ENCODE results near the gene PSME1. TPM values are rescaled to one million over a fixed set of nuclear protein-coding genes. Genes with fewer than 3 reads are reported as not detected.

Gene PSME1
- total and polyA plus RNA-seq, 2 experiments from 2014 or later, result 61.1 to 215 TPM

DNA sequence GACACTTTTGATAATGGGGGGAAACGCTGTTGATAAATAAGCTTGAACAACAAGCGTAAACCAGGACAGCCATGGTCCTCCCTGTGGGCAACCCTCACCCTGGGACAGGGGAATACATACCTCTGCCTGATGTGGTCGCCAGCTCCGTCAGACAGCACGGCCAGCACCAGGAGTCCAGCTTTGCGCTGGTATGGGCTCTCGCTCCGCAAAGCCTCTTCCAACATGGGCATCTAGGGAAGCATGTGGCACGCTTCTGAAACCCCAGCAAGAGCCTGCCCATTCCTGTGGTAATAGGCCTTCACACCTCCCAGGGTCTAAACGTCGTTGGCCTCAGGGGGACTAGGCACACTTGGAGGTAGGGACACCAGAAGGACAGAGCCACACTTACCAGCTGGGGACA is 49.7 kb downstream of the PSME1 start:
- TF ChIP-seq STAT1 (IDR thresholded peaks at IDR 0.05; ENCODE audit: unreplicated experiment) (no peak), JUNB (IDR thresholded peaks at IDR 0.05; ENCODE audit: unreplicated experiment) (no peak), EZH2phosphoT487 (IDR thresholded peaks at IDR 0.05; ENCODE audit: unreplicated experiment) (no peak), ZNF114 (CRISPR knock-in tag; IDR thresholded peaks at IDR 0.05) (no peak), POLR2AphosphoS5 (IDR thresholded peaks at IDR 0.05; ENCODE audit: low read depth) (no peak), EZH2 (IDR thresholded peaks at IDR 0.05; ENCODE audit: low read depth, unreplicated experiment) (no peak), ZNF331 (CRISPR knock-in tag; IDR thresholded peaks at IDR 0.05; ENCODE audit: low read depth) (no peak), CREB1 (CRISPR knock-in tag; IDR thresholded peaks at IDR 0.05; ENCODE audit: low read depth) (no peak), NANOG (IDR thresholded peaks at IDR 0.05; ENCODE audit: borderline replicate concordance) (no peak)
- TF ChIP-seq, protein P1, sequence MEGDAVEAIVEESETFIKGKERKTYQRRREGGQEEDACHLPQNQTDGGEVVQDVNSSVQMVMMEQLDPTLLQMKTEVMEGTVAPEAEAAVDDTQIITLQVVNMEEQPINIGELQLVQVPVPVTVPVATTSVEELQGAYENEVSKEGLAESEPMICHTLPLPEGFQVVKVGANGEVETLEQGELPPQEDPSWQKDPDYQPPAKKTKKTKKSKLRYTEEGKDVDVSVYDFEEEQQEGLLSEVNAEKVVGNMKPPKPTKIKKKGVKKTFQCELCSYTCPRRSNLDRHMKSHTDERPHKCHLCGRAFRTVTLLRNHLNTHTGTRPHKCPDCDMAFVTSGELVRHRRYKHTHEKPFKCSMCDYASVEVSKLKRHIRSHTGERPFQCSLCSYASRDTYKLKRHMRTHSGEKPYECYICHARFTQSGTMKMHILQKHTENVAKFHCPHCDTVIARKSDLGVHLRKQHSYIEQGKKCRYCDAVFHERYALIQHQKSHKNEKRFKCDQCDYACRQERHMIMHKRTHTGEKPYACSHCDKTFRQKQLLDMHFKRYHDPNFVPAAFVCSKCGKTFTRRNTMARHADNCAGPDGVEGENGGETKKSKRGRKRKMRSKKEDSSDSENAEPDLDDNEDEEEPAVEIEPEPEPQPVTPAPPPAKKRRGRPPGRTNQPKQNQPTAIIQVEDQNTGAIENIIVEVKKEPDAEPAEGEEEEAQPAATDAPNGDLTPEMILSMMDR (conservative IDR thresholded peaks at IDR 0.05; ENCODE audit: low read depth in 2 of 2), result no peak
- TF ChIP-seq, protein P2, sequence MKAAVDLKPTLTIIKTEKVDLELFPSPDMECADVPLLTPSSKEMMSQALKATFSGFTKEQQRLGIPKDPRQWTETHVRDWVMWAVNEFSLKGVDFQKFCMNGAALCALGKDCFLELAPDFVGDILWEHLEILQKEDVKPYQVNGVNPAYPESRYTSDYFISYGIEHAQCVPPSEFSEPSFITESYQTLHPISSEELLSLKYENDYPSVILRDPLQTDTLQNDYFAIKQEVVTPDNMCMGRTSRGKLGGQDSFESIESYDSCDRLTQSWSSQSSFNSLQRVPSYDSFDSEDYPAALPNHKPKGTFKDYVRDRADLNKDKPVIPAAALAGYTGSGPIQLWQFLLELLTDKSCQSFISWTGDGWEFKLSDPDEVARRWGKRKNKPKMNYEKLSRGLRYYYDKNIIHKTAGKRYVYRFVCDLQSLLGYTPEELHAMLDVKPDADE (IDR thresholded peaks at IDR 0.05), result no peak
- TF ChIP-seq, protein P3, sequence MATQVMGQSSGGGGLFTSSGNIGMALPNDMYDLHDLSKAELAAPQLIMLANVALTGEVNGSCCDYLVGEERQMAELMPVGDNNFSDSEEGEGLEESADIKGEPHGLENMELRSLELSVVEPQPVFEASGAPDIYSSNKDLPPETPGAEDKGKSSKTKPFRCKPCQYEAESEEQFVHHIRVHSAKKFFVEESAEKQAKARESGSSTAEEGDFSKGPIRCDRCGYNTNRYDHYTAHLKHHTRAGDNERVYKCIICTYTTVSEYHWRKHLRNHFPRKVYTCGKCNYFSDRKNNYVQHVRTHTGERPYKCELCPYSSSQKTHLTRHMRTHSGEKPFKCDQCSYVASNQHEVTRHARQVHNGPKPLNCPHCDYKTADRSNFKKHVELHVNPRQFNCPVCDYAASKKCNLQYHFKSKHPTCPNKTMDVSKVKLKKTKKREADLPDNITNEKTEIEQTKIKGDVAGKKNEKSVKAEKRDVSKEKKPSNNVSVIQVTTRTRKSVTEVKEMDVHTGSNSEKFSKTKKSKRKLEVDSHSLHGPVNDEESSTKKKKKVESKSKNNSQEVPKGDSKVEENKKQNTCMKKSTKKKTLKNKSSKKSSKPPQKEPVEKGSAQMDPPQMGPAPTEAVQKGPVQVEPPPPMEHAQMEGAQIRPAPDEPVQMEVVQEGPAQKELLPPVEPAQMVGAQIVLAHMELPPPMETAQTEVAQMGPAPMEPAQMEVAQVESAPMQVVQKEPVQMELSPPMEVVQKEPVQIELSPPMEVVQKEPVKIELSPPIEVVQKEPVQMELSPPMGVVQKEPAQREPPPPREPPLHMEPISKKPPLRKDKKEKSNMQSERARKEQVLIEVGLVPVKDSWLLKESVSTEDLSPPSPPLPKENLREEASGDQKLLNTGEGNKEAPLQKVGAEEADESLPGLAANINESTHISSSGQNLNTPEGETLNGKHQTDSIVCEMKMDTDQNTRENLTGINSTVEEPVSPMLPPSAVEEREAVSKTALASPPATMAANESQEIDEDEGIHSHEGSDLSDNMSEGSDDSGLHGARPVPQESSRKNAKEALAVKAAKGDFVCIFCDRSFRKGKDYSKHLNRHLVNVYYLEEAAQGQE (IDR thresholded peaks at IDR 0.05; ENCODE audit: unreplicated experiment), result no peak
- TF ChIP-seq, protein P4, sequence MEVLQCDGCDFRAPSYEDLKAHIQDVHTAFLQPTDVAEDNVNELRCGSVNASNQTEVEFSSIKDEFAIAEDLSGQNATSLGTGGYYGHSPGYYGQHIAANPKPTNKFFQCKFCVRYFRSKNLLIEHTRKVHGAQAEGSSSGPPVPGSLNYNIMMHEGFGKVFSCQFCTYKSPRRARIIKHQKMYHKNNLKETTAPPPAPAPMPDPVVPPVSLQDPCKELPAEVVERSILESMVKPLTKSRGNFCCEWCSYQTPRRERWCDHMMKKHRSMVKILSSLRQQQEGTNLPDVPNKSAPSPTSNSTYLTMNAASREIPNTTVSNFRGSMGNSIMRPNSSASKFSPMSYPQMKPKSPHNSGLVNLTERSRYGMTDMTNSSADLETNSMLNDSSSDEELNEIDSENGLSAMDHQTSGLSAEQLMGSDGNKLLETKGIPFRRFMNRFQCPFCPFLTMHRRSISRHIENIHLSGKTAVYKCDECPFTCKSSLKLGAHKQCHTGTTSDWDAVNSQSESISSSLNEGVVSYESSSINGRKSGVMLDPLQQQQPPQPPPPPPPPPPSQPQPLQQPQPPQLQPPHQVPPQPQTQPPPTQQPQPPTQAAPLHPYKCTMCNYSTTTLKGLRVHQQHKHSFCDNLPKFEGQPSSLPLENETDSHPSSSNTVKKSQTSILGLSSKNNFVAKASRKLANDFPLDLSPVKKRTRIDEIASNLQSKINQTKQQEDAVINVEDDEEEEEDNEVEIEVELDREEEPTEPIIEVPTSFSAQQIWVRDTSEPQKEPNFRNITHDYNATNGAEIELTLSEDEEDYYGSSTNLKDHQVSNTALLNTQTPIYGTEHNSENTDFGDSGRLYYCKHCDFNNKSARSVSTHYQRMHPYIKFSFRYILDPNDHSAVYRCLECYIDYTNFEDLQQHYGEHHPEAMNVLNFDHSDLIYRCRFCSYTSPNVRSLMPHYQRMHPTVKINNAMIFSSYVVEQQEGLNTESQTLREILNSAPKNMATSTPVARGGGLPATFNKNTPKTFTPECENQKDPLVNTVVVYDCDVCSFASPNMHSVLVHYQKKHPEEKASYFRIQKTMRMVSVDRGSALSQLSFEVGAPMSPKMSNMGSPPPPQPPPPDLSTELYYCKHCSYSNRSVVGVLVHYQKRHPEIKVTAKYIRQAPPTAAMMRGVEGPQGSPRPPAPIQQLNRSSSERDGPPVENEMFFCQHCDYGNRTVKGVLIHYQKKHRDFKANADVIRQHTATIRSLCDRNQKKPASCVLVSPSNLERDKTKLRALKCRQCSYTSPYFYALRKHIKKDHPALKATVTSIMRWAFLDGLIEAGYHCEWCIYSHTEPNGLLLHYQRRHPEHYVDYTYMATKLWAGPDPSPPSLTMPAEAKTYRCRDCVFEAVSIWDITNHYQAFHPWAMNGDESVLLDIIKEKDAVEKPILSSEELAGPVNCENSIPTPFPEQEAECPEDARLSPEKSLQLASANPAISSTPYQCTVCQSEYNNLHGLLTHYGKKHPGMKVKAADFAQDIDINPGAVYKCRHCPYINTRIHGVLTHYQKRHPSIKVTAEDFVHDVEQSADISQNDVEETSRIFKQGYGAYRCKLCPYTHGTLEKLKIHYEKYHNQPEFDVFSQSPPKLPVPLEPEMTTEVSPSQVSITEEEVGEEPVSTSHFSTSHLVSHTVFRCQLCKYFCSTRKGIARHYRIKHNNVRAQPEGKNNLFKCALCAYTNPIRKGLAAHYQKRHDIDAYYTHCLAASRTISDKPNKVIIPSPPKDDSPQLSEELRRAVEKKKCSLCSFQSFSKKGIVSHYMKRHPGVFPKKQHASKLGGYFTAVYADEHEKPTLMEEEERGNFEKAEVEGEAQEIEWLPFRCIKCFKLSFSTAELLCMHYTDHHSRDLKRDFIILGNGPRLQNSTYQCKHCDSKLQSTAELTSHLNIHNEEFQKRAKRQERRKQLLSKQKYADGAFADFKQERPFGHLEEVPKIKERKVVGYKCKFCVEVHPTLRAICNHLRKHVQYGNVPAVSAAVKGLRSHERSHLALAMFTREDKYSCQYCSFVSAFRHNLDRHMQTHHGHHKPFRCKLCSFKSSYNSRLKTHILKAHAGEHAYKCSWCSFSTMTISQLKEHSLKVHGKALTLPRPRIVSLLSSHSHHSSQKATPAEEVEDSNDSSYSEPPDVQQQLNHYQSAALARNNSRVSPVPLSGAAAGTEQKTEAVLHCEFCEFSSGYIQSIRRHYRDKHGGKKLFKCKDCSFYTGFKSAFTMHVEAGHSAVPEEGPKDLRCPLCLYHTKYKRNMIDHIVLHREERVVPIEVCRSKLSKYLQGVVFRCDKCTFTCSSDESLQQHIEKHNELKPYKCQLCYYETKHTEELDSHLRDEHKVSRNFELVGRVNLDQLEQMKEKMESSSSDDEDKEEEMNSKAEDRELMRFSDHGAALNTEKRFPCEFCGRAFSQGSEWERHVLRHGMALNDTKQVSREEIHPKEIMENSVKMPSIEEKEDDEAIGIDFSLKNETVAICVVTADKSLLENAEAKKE (CRISPR knock-in tag; IDR thresholded peaks at IDR 0.05), result no peak

More for the DNA sequence above, 49.7 kb downstream of the PSME1 start:
- Histone ChIP-seq H4K20me1 (replicated peaks; ENCODE audit: insufficient read depth) (peaks cover 6% of the 10 kb centered on the region), H3K4me3 (no peak overlapping the region), H3K9me2 (ENCODE audit: insufficient read depth) (no peaks in the 10 kb centered on the region), H3F3A (replicated peaks; ENCODE audit: low read depth) (no peaks in the 10 kb centered on the region; the same call in 1 of the 2 replicates), H3K27me3 (ENCODE audit: insufficient read depth) (no peaks in the 10 kb centered on the region), H3K27ac (ENCODE audit: low read depth) (no peak overlapping the region), H3K4me2 (no peak overlapping the region), H3K79me2 (replicated peaks; ENCODE audit: insufficient read depth) (peaks cover 13% of the 10 kb centered on the region; the same call in 1 of the 2 replicates), H3K4me1 (ENCODE audit: insufficient read depth) (peaks cover 10% of the 10 kb centered on the region), H3K36me3 (ENCODE audit: insufficient read depth) (no peaks in the 10 kb centered on the region; the same call in 1 of the 2 replicates), H2AFZ (no peak overlapping the region)
- DNase-seq (ENCODE audit: low spot score), result no peak
- Mint-ChIP-seq H3K4me3 (no peak overlapping the region), H3K36me3 (ENCODE audit: low read depth) (peaks cover 71% of the 10 kb centered on the region), H3K4me1 (peaks cover 17% of the 10 kb centered on the region), H3K27ac (no peak overlapping the region), H3K27me3 (ENCODE audit: insufficient read depth, low read depth, poor library complexity) (peaks cover 30% of the 10 kb centered on the region), H3K9me3 (peaks cover 3% of the 10 kb centered on the region; the same call in 2 of the 3 replicates)
- no peak for ATAC-seq
